Right lobe of liver (tissue), 4 donors: ENCODE data around the gene RAD21L1.

Experiments used
- CTCF ChIP-seq, 4 donors: fragments of 200-600 bp in 3 of 4; fragments of 450-650 bp in 1 of 4; IDR thresholded peaks; one replicate each; pipeline versions ENCODE4 v1.5.1 to v1.8.0; 2016 to 2022; ENCODE audit warnings: antibody characterized with exemption in 4 of 4, mild to moderate bottlenecking in 2 of 4
- POLR2A ChIP-seq: fragments of 450-650 bp; IDR thresholded peaks from one replicate; pipeline ENCODE4 v1.6.1; 2017; ENCODE audit warnings: antibody characterized with exemption, mild to moderate bottlenecking
- donor health status: DM: no; HTN: no; CAD: no.
- donor health status: DM: no; HTN: no; CAD: no.
- donor health status: DM: no; HTN: yes; CAD: no.

DNA sequence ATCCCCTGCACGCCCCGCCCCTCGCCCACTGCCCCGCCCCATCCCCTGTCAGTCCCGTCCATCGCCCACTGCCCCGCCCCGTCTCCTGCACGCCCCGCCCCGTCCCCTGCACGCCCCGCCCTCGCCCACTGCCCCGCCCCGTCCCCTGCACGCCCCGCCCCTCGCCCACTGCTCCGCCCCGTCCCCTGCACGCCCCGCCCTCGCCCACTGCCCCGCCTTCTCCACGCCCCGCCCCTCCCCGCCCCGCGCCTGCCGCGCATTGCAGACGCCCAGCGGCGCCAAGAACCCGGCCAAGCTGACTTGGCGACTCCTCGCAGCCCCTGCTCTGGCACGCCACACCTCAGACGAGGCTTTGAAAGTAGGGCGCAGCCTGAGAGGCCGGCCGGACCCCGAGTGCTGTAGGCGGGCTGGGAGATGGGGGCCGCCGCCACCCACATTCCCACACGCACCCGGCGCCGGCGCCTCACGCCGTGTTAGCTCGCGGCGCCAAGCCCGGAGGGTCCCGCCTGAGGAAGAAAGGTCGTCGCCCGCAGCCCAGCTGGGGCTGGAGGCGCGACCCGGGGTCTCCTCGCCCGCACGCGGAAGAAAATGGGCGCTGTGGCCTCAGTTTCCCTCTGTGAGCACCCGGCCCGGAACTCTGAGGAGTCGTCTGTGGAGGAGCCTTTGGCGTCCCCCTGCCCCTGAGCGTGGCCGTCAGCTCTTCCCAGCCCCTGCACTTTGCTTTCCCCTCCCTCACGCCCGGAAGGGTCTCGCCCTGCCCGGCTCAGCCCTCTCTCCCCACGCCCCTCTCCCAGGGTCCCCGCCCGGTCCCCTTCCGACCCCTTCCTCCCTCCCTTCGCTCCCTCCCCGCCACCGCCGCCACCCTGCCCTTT, at the start of gene RAD21L1:
- TF ChIP-seq CTCF (IDR thresholded peaks at IDR 0.05) = no peak
- no peak for TF ChIP-seq POLR2A
